DND-41 (cell line): ENCODE results near the gene YIPF1.
"Not testable (repeated sequence)": the region's sequence is repeated elsewhere in the genome, so short reads cannot be mapped to it uniquely, and the experiment has no call there.

Experiments
- ATAC-seq: fragments of 200-7000 bp; cut with Tn5 transposase; 3 replicates; pipeline ENCODE4 v1.9.1; 2021; ENCODE audit warnings: low read depth; ENCODE audit not compliant: insufficient read depth
- DNase-seq: peaks from one replicate; pipeline ENCODE4 v3.0.0-alpha.2; 2020
- H2AFZ ChIP-seq: 2 replicates; pipeline ENCODE4 v1.6.0; 2012; ENCODE audit warnings: low read depth, low read length
- H3K27ac ChIP-seq: 2 replicates; pipeline ENCODE4 v1.5.1; 2012; ENCODE audit warnings: low read length, inconsistent platforms
- H3K27me3 ChIP-seq: fragments of 200-600 bp; sonication (generic); 2 replicates; pipeline ENCODE4 v1.6.0; 2012; ENCODE audit warnings: low read length, mild to moderate bottlenecking, inconsistent platforms; ENCODE audit not compliant: insufficient read depth, poor library complexity
- H3K36me3 ChIP-seq: 2 replicates; pipeline ENCODE4 v1.5.1; 2012; ENCODE audit warnings: low read length, inconsistent platforms; ENCODE audit not compliant: insufficient read depth
- H3K4me1 ChIP-seq: 2 replicates; pipeline ENCODE4 v1.5.1; 2012; ENCODE audit warnings: mild to moderate bottlenecking, low read length; ENCODE audit not compliant: insufficient read depth
- H3K4me2 ChIP-seq: 2 replicates; pipeline ENCODE4 v1.6.0; 2012; ENCODE audit warnings: mild to moderate bottlenecking, moderate library complexity, low read length, inconsistent platforms; ENCODE audit not compliant: insufficient read depth
- H3K4me3 ChIP-seq, 2 experiments: fragments of 200-600 bp in 1 of 2; shearing (Covaris generic) in 1 of 2; 2 replicates each; pipeline ENCODE4 v1.5.1; 2012 to 2016; ENCODE audit warnings: inconsistent platforms in 2 of 2, low read length in 2 of 2, mild to moderate bottlenecking in 2 of 2, low read depth in 1 of 2, moderate library complexity in 1 of 2
- H3K79me2 ChIP-seq: 2 replicates; pipeline ENCODE4 v1.6.0; 2012; ENCODE audit warnings: low read length, inconsistent platforms; ENCODE audit not compliant: insufficient read depth
- H3K9ac ChIP-seq: 2 replicates; pipeline ENCODE4 v1.6.0; 2012; ENCODE audit warnings: low read depth, mild to moderate bottlenecking, inconsistent platforms, low read length, moderate library complexity
- H3K9me3 ChIP-seq: 2 replicates; pipeline ENCODE4 v1.5.1; 2012; ENCODE audit warnings: low read length, moderate library complexity, mild to moderate bottlenecking, inconsistent platforms; ENCODE audit not compliant: insufficient read depth, severe bottlenecking
- H4K20me1 ChIP-seq: 2 replicates; pipeline ENCODE4 v1.6.0; 2012; ENCODE audit warnings: low read length; ENCODE audit not compliant: insufficient read depth
- EZH2 ChIP-seq: IDR thresholded peaks from 3 replicates; pipeline ENCODE4 v1.6.1; 2012; ENCODE audit warnings: borderline replicate concordance, low read depth, mild to moderate bottlenecking, moderate library complexity, low read length, inconsistent platforms; ENCODE audit not compliant: severe bottlenecking
- TF ChIP-seq, protein P1 (sequence below): IDR thresholded peaks from 2 replicates; pipeline ENCODE4 v1.5.1; 2012; ENCODE audit warnings: borderline replicate concordance, low read length, moderate library complexity, mild to moderate bottlenecking; ENCODE audit not compliant: poor library complexity, severe bottlenecking; ENCODE audit errors: extremely low read depth

The YIPF1 gene

DNA sequence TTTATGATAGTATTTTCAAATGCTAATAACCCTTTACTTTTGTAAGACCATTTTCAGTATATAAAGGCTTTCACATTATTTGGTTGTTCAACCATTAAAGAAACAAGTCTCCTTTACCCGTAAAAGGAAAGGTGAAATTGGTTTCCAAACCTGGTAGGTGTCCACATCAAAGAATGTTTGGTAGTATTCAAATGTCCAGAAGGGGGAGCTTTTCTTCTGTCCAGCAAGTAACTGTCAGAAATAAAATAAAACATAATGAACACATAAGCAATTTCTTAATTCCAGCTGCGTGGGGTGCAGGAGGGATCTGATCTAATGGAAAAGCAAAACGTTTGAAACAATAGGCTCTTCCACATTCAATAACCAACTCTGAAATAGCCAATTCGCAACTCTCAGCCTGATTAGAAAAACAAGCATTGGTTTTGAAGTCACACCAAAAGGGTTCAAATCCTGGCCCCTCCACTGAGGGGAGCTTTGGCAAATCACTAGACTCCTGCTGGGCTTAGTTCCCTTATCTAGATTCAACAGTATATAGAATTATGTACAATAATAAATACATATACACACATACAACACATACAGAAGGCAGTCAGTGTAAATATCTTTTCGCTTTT is 11.0 kb downstream of the YIPF1 start:
- H3K27ac ChIP-seq = no peak overlapping the region
- H3K4me1 ChIP-seq = no peaks in the 10 kb centered on the region
- no peaks in the 10 kb centered on the region for H4K20me1 ChIP-seq
- H3K4me3 ChIP-seq = no peak overlapping the region
- ATAC-seq (no peak), DNase-seq (no peak)
- H3K79me2 ChIP-seq = no peaks in the 10 kb centered on the region
- H3K9ac ChIP-seq = no peak overlapping the region
- H2AFZ ChIP-seq = no peak overlapping the region
- H3K36me3 ChIP-seq = peaks cover 25% of the 10 kb centered on the region
- H3K4me2 ChIP-seq = no peak overlapping the region
- no peaks in the 10 kb centered on the region for H3K27me3 ChIP-seq
- TF ChIP-seq EZH2 = no peak
- TF ChIP-seq, protein P1, sequence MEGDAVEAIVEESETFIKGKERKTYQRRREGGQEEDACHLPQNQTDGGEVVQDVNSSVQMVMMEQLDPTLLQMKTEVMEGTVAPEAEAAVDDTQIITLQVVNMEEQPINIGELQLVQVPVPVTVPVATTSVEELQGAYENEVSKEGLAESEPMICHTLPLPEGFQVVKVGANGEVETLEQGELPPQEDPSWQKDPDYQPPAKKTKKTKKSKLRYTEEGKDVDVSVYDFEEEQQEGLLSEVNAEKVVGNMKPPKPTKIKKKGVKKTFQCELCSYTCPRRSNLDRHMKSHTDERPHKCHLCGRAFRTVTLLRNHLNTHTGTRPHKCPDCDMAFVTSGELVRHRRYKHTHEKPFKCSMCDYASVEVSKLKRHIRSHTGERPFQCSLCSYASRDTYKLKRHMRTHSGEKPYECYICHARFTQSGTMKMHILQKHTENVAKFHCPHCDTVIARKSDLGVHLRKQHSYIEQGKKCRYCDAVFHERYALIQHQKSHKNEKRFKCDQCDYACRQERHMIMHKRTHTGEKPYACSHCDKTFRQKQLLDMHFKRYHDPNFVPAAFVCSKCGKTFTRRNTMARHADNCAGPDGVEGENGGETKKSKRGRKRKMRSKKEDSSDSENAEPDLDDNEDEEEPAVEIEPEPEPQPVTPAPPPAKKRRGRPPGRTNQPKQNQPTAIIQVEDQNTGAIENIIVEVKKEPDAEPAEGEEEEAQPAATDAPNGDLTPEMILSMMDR = peak; percentile 59
- no peaks in the 10 kb centered on the region for H3K9me3 ChIP-seq

DNA sequence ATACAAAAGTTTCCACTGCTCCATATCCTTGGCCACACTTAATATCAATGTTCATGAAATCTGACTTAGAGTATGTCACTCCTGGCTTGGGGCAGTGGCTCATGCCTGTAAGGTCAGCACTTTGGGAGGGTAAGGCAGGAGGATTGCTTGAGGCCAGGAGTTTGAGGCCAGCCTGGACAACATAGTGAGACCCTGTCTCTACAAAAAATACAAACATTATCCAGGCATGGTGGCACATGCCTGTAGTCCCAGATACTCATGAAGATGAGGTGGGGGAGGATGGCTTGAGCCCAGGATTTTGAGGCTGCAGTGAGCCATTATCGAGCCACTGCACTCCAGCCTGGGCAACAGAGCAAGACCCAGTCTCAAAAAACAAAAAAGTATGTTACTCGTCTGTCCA is 14.4 kb downstream of the YIPF1 start:
- H3K4me1 ChIP-seq, H3K27ac ChIP-seq, H2AFZ ChIP-seq, ATAC-seq, H3K79me2 ChIP-seq, H3K9ac ChIP-seq, H3K9me3 ChIP-seq, H3K4me3 ChIP-seq, H4K20me1 ChIP-seq, H3K4me2 ChIP-seq, H3K27me3 ChIP-seq, DNase-seq: not testable (repeated sequence)
- peaks cover 27% of the 10 kb centered on the region for H3K36me3 ChIP-seq

DNA sequence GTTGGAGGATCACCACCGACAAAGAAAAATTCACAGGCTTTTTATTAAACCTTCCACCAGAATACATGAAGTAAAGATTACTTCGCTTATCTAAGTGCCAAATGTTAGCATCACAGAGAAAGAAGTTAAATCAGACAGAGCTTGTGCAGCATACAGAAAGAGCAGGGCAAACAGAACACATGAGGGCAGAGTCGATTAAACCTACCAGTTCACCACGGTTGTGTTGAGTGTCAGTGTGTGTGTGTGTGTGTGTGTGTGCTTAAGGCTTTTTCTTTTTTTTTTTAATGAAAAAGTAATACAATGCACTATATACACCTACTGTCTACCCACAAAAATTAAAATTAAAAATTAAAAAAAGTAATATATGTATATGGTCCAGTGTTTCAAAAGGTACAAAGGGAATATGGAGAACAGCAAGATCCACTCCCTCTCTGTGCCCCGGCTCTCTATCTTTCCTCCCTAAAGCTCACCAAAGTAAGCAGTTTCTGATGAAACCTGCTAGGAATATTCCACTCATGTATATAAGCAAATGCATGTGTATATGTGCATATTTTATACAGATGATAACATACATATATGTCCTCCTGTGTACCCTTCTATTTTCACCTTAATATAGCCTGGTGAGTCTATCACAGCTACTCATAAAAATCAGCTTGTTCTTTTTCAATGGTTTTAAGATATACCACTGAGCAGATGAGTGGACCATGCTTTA is 17.7 kb downstream of the YIPF1 start:
- Histone ChIP-seq H3K79me2 (no peaks in the 10 kb centered on the region), H3K4me2 (no peak overlapping the region), H3K4me3 (no peak overlapping the region), H3K27me3 (no peaks in the 10 kb centered on the region), H3K27ac (no peak overlapping the region), H2AFZ (no peak overlapping the region), H3K9ac (no peak overlapping the region), H3K36me3 (peaks cover 31% of the 10 kb centered on the region), H4K20me1 (no peaks in the 10 kb centered on the region), H3K9me3 (no peaks in the 10 kb centered on the region), H3K4me1 (no peaks in the 10 kb centered on the region)
- TF ChIP-seq, protein P1 = no peak
- TF ChIP-seq EZH2 = no peak
- DNase-seq = no peak
- ATAC-seq = no peak

DNA sequence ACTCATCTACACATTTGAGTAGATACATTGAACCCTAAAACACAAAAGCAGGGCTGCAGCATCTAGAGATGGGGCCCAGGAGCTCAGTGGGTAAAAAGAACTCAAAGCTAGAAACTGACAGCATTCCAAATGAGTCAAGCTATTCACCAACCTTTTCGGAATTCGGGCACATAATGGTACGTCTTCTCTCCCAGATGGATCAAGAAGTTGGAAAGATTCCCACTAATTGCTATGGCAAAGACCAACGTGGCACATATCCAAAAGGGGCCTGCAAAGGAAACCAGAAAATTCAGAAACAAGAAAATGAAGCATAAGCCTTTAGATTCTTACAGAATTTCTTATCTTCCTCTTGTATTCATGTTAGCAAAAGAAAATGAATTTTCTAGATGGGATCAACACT is 18.4 kb downstream of the YIPF1 start:
- ATAC-seq = no peak
- H3K36me3 ChIP-seq = peaks cover 34% of the 10 kb centered on the region
- no peak for TF ChIP-seq EZH2
- TF ChIP-seq, protein P1 = no peak

More for the DNA sequence above, 18.4 kb downstream of the YIPF1 start:
- Histone ChIP-seq H3K4me2 (no peak overlapping the region), H3K27ac (no peak overlapping the region), H4K20me1 (no peaks in the 10 kb centered on the region), H3K9ac (no peak overlapping the region), H2AFZ (no peak overlapping the region), H3K9me3 (no peaks in the 10 kb centered on the region), H3K27me3 (no peaks in the 10 kb centered on the region), H3K79me2 (no peaks in the 10 kb centered on the region), H3K4me1 (no peaks in the 10 kb centered on the region), H3K4me3 (no peak overlapping the region)
- DNase-seq = no peak
